CD14-positive monocyte (primary cell): ENCODE measurements around the gene STK4. TPM values are rescaled to one million over a fixed set of nuclear protein-coding genes. Genes with fewer than 3 reads are reported as not detected.

ENCODE experiments used
- DNase-seq, 3 donors: peaks; one replicate each; pipeline ENCODE4 v3.0.0-alpha.2; 2011 to 2022
- H2AFZ ChIP-seq: 2 replicates; pipeline ENCODE4 v1.6.0; 2012; ENCODE audit warnings: mild to moderate bottlenecking, low read depth, low read length, inconsistent platforms; ENCODE audit not compliant: insufficient read depth, poor library complexity, severe bottlenecking
- H3K27ac ChIP-seq, 2 donors: 1 replicate in 1 of 2; 2 replicates in 1 of 2; pipeline ENCODE4 v1.5.1; 2012 to 2013; ENCODE audit warnings: low read length in 2 of 2, control low read depth in 1 of 2, inconsistent platforms in 1 of 2, low read depth in 1 of 2, mild to moderate bottlenecking in 1 of 2
- H3K27me3 ChIP-seq, 2 donors: one replicate each; pipeline versions ENCODE4 v1.6.0 to v1.6.1; 2011 to 2013; ENCODE audit warnings: low read length in 2 of 2; ENCODE audit not compliant: control insufficient read depth in 2 of 2, insufficient read depth in 2 of 2
- H3K36me3 ChIP-seq, 2 donors: replicated peaks in 1 of 2; 1 replicate in 1 of 2; 2 replicates in 1 of 2; pipeline versions ENCODE4 v1.5.1 to v1.6.1; 2012 to 2013; ENCODE audit warnings: low read length in 2 of 2, control low read depth in 1 of 2, inconsistent platforms in 1 of 2, mild to moderate bottlenecking in 1 of 2; ENCODE audit not compliant: insufficient read depth in 2 of 2, control insufficient read depth in 1 of 2
- H3K4me1 ChIP-seq, 2 donors: 1 replicate in 1 of 2; 2 replicates in 1 of 2; pipeline versions ENCODE4 v1.5.1 to v1.6.1; 2012 to 2013; ENCODE audit warnings: low read length in 2 of 2, control low read depth in 1 of 2, inconsistent platforms in 1 of 2, mild to moderate bottlenecking in 1 of 2, moderate library complexity in 1 of 2; ENCODE audit not compliant: insufficient read depth in 2 of 2, control insufficient read depth in 1 of 2
- H3K4me2 ChIP-seq: replicated peaks from 2 replicates; pipeline ENCODE3; 2012; ENCODE audit warnings: low read length, moderate library complexity, mild to moderate bottlenecking; ENCODE audit not compliant: poor library complexity, severe bottlenecking; ENCODE audit errors: extremely low read depth
- H3K4me3 ChIP-seq, 3 experiments: fragments of 200-600 bp in 1 of 3; sonication (generic) in 1 of 3; replicated peaks in 1 of 3; 1 replicate in 2 of 3; 2 replicates in 1 of 3; pipeline ENCODE4 v1.5.1; 2011 to 2013; ENCODE audit warnings: low read length in 3 of 3, mild to moderate bottlenecking in 3 of 3, control low read depth in 2 of 3, low read depth in 2 of 3, inconsistent platforms in 1 of 3, moderate library complexity in 1 of 3
- H3K79me2 ChIP-seq: 2 replicates; pipeline ENCODE4 v1.6.0; 2012; ENCODE audit warnings: mild to moderate bottlenecking, control low read depth, inconsistent platforms, low read length, moderate library complexity; ENCODE audit not compliant: insufficient read depth
- H3K9ac ChIP-seq: 2 replicates; pipeline ENCODE4 v1.6.0; 2017; ENCODE audit warnings: low read length, mild to moderate bottlenecking; ENCODE audit not compliant: insufficient read depth, poor library complexity, severe bottlenecking
- H3K9me3 ChIP-seq, 2 donors: replicated peaks in 1 of 2; 1 replicate in 1 of 2; 2 replicates in 1 of 2; pipeline versions ENCODE4 v1.5.1 to v1.6.1; 2012 to 2013; ENCODE audit warnings: low read length in 2 of 2, control low read depth in 1 of 2; ENCODE audit not compliant: control insufficient read depth in 1 of 2, insufficient read depth in 1 of 2
- H4K20me1 ChIP-seq: 2 replicates; pipeline ENCODE4 v1.6.0; 2012; ENCODE audit warnings: mild to moderate bottlenecking, low read length, control low read depth, moderate library complexity; ENCODE audit not compliant: insufficient read depth
- H3K27ac Mint-ChIP-seq, 7 donors: one replicate each; pipeline ENCODE4 v1.8.0; 2020; ENCODE audit warnings: mild to moderate bottlenecking in 7 of 7, mixed read lengths in 7 of 7, moderate library complexity in 6 of 7, inconsistent platforms in 2 of 7
- H3K27me3 Mint-ChIP-seq, 3 donors: one replicate each; pipeline ENCODE4 v1.8.0; 2021 to 2022; ENCODE audit warnings: low read depth in 3 of 3, mild to moderate bottlenecking in 3 of 3, mixed read lengths in 3 of 3, moderate library complexity in 3 of 3, inconsistent platforms in 1 of 3
- H3K36me3 Mint-ChIP-seq, 2 donors: one replicate each; pipeline ENCODE4 v1.8.0; 2020; ENCODE audit warnings: mixed read lengths in 2 of 2, inconsistent platforms in 1 of 2, mild to moderate bottlenecking in 1 of 2
- H3K4me1 Mint-ChIP-seq: one replicate; pipeline ENCODE4 v1.8.0; 2020; ENCODE audit warnings: mild to moderate bottlenecking, mixed read lengths
- H3K4me3 Mint-ChIP-seq, 2 donors: one replicate each; pipeline ENCODE4 v1.8.0; 2020; ENCODE audit warnings: mild to moderate bottlenecking in 2 of 2, mixed read lengths in 2 of 2, moderate library complexity in 1 of 2
- H3K9me3 Mint-ChIP-seq, 7 donors: one replicate each; pipeline ENCODE4 v1.8.0; 2020 to 2022; ENCODE audit warnings: mixed read lengths in 7 of 7, mild to moderate bottlenecking in 6 of 7, moderate library complexity in 6 of 7, inconsistent platforms in 2 of 7
- CTCF ChIP-seq: fragments of 200-600 bp; IDR thresholded peaks from one replicate; pipeline ENCODE4 v1.8.0; 2022; ENCODE audit warnings: antibody characterized with exemption, mild to moderate bottlenecking
- WGBS: methylation state at CpG from one replicate; pipeline ENCODE4 v1.1.5; 2013; ENCODE audit warnings: missing lambda C conversion rate; ENCODE audit not compliant: insufficient coverage; 5-methylcytosine and 5-hydroxymethylcytosine counted together
- intact Hi-C, 2 donors: fragments of 100-400 bp; cut with micrococcal nuclease; formaldehyde crosslinking; loops; one replicate each; pipeline versions ENCODE4 v1.15.0 to v1.15.1; 2023
- polyA plus RNA-seq, 3 donors: library from polyadenylated mRNA; depleted of rRNA in 1 of 3; unstranded in 2 of 3; stranded (reverse) in 1 of 3; fragments of 300-500 nt in 2 of 3; fragments of >200 nt in 1 of 3; fragmentation: Illumina TruSeq in 2 of 3; gene quantifications; 1 replicate in 2 of 3; 2 replicates in 1 of 3; pipeline ENCODE4 v1.2.3, GENCODE V29; 2012 to 2021

Gene STK4
- polyA plus RNA-seq, 3 donors = 53.0 to 123 (median 69.9) TPM

DNA sequence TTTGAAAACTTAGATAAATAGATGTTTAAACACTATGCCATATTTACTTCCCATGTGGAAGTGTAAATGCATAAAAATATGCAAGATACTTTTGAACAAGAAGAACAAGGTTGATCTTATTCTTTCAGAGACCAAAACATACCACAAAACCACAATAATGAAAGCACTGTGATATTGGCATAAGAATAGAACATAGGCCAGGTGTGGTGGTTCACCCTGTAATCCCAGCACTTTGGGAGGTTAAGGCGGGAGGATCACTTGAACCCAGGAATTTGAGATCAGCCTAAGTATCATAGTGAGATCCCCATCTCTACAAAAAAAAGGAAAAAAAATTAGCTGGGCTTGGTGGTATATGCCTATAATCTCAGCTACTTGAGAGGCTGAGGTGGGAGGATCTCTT lies 68.1 kb downstream of the STK4 start:
- Histone ChIP-seq H3K4me2 (no peak overlapping the region), H3K9me3 (no peaks in the 10 kb centered on the region), H3K27me3 (no peaks in the 10 kb centered on the region), H3K79me2 (peaks cover 76% of the 10 kb centered on the region), H3K4me1 (peaks cover 10 to 17% of the 10 kb centered on the region in 2 donors), H3K27ac (no peak overlapping the region), H3K9ac (no peak overlapping the region), H4K20me1 (peaks cover 89% of the 10 kb centered on the region), H3K36me3 (peaks cover 39 to 74% of the 10 kb centered on the region in 2 donors), H3K4me3 (no peak overlapping the region), H2AFZ (no peak overlapping the region)
- DNase-seq = no peak
- Mint-ChIP-seq H3K4me3 (no peak overlapping the region), H3K4me1 (peaks cover 17% of the 10 kb centered on the region), H3K9me3 (no peaks in the 10 kb centered on the region), H3K27me3 (no peaks in the 10 kb centered on the region), H3K36me3 (peaks cover 38 to 58% of the 10 kb centered on the region in 2 donors), H3K27ac (peak overlapping the region in 1 of 7 donors; percentile 32)
- intact Hi-C loops = no loop called here
- no CpG with 5 or more reads among the region's 1 CpG for WGBS
- TF ChIP-seq CTCF = no peak

GRCh38 chr20:45036044-45036755 lies 69.9 kb downstream of the STK4 start:
- Histone ChIP-seq H3K4me3 (no peak overlapping the region), H3K27me3 (no peaks in the 10 kb centered on the region), H3K9me3 (no peaks in the 10 kb centered on the region), H3K27ac (no peak overlapping the region), H3K79me2 (peaks cover 80% of the 10 kb centered on the region), H3K9ac (no peak overlapping the region), H2AFZ (no peak overlapping the region), H3K4me1 (peaks cover 21 to 35% of the 10 kb centered on the region in 2 donors), H3K4me2 (no peak overlapping the region), H3K36me3 (peaks cover 29 to 65% of the 10 kb centered on the region in 2 donors), H4K20me1 (peaks cover 89% of the 10 kb centered on the region)
- peaks cover 39 to 54% of the 10 kb centered on the region in 2 donors for H3K36me3 Mint-ChIP-seq
- H3K27me3 Mint-ChIP-seq = no peaks in the 10 kb centered on the region
- peaks cover 32% of the 10 kb centered on the region for H3K4me1 Mint-ChIP-seq
- DNase-seq = peak in 2 of 3 donors; percentile 11 to 28
- H3K4me3 Mint-ChIP-seq = no peak overlapping the region
- peaks cover 0 to 5% (median 3%) of the 10 kb centered on the region in 7 donors for H3K9me3 Mint-ChIP-seq
- 100% methylated on average over 1 of the region's 10 CpGs for WGBS
- H3K27ac Mint-ChIP-seq = peak overlapping the region in 1 of 7 donors; percentile 8
- TF ChIP-seq CTCF = no peak
- intact Hi-C loops = no loop called here
